Fibroblast of lung (primary cell): Measurements from ENCODE around the gene CFAP107. TPM values are rescaled to one million over a fixed set of nuclear protein-coding genes. Genes with fewer than 3 reads are reported as not detected.

ENCODE experiments used
- DNase-seq, 2 donors: peaks; one replicate each; pipeline versions ENCODE4 v3.0.0 to v3.0.0-alpha.2; 2010; ENCODE audit warnings: low read depth in 2 of 2
- H2AFZ ChIP-seq: 2 replicates; pipeline ENCODE4 v1.5.1; 2012; ENCODE audit warnings: low read length, control low read depth, inconsistent platforms
- H3K27ac ChIP-seq: 2 replicates; pipeline ENCODE4 v1.5.1; 2011; ENCODE audit warnings: low read length, control low read depth; ENCODE audit not compliant: insufficient read depth
- H3K27me3 ChIP-seq: 2 replicates; pipeline ENCODE4 v1.5.1; 2011; ENCODE audit warnings: mild to moderate bottlenecking, low read length; ENCODE audit not compliant: control insufficient read depth, insufficient read depth
- H3K36me3 ChIP-seq: 2 replicates; pipeline ENCODE4 v1.5.1; 2011; ENCODE audit warnings: low read length; ENCODE audit not compliant: control insufficient read depth, insufficient read depth
- H3K4me1 ChIP-seq: 2 replicates; pipeline ENCODE4 v1.5.1; 2011; ENCODE audit warnings: low read length; ENCODE audit not compliant: control insufficient read depth, insufficient read depth; ENCODE audit errors: extremely low read depth
- H3K4me2 ChIP-seq: 2 replicates; pipeline ENCODE4 v1.5.1; 2011; ENCODE audit warnings: low read length, control low read depth; ENCODE audit not compliant: insufficient read depth; ENCODE audit errors: extremely low read depth
- H3K4me3 ChIP-seq, 4 experiments: fragments of 200-600 bp in 1 of 4; sonication (generic) in 1 of 4; replicated peaks in 1 of 4; 2 replicates each; pipeline ENCODE4 v1.5.1; 2011 to 2016; ENCODE audit warnings: low read length in 4 of 4, low read depth in 3 of 4, mild to moderate bottlenecking in 3 of 4, control low read depth in 2 of 4, inconsistent platforms in 1 of 4, mixed read lengths in 1 of 4; ENCODE audit not compliant: insufficient read depth in 1 of 4; ENCODE audit errors: control extremely low read depth in 1 of 4
- H3K79me2 ChIP-seq: 2 replicates; pipeline ENCODE4 v1.5.1; 2012; ENCODE audit warnings: mild to moderate bottlenecking, low read length, inconsistent platforms; ENCODE audit not compliant: control insufficient read depth, insufficient read depth
- H3K9ac ChIP-seq: 2 replicates; pipeline ENCODE4 v1.5.1; 2011; ENCODE audit warnings: mild to moderate bottlenecking, low read length, control low read depth; ENCODE audit not compliant: insufficient read depth
- H3K9me3 ChIP-seq: 2 replicates; pipeline ENCODE4 v1.5.1; 2012; ENCODE audit warnings: low read depth, low read length; ENCODE audit not compliant: control insufficient read depth, insufficient read depth
- H4K20me1 ChIP-seq: 2 replicates; pipeline ENCODE4 v1.5.1; 2011; ENCODE audit warnings: low read length; ENCODE audit not compliant: control insufficient read depth, insufficient read depth; ENCODE audit errors: extremely low read depth
- EZH2 ChIP-seq: IDR thresholded peaks from 2 replicates; pipeline ENCODE4 v1.5.1; 2012; ENCODE audit warnings: low read length, control low read depth, mild to moderate bottlenecking; ENCODE audit errors: missing control alignments
- polyA plus RNA-seq, 2 donors: library from polyadenylated mRNA; depleted of rRNA in 1 of 2; stranded (reverse) in 1 of 2; unstranded in 1 of 2; fragments of >200 nt; gene quantifications; 2 replicates each; pipeline ENCODE4 v1.2.1, GENCODE V29; 2011 to 2012; ENCODE audit warnings: missing spikeins in 1 of 2
- total RNA-seq: library from RNA; depleted of rRNA; stranded (reverse); fragments of >200 nt; gene quantifications from 2 replicates; pipeline ENCODE4 v1.2.1, GENCODE V29; 2014
- TF ChIP-seq, protein P1 (sequence below), 2 donors: IDR thresholded peaks in 1 of 2; conservative IDR thresholded peaks in 1 of 2; 1 replicate in 1 of 2; 2 replicates in 1 of 2; pipeline ENCODE4 v1.5.1; 2011 to 2012; ENCODE audit warnings: low read length in 2 of 2, control low read depth in 1 of 2, inconsistent platforms in 1 of 2, low read depth in 1 of 2, mild to moderate bottlenecking in 1 of 2

Gene CFAP107
- total and polyA plus RNA-seq, 2 donors (not counting 1 experiment from before 2014, with no cell fraction given) = not detected

DNA sequence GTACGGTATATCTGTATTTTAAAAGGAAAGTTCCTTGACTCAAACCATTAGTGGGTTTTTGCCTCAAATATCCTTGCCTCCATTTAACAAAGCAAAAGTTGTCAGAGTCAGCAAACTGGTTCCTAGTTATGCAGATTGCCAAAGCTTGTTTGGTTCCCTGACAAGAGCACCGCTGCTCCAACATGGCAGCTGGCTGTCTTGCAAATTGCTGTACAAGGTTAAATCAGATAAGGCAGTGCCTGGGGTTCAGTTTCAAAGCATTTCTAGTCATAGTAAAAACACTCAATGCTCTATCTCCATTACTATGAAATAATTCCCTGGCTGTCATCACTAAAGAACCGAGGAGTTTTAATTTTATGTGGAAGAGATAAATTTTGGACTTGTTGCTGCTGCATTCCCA, 11.3 kb upstream of the CFAP107 start:
- no peaks in the 10 kb centered on the region for H3K27me3 ChIP-seq
- H3K36me3 ChIP-seq = no peaks in the 10 kb centered on the region

DNA sequence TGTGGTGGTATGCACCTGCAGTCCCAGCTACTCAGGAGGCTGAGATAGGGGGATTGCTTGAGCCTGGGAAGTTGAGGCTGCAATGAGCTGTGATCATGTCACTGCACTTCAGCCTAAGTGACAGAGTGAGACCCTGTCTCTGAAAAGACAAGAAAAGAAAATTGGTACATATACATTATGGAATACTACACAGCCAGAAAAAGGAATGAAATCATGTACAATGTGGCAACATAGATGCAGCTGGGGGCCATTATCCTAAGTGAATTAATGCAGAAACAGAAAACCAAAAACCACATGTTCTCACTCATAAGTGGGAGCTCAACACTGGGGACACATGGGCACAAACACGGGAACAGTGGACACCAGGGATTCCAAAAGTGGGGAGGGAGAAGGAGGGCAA, 7.1 kb upstream of the CFAP107 start:
- H3K36me3 ChIP-seq = no peaks in the 10 kb centered on the region
- no peak overlapping the region for H3K4me2 ChIP-seq
- H3K4me1 ChIP-seq = no peaks in the 10 kb centered on the region
- no peak overlapping the region for H3K4me3 ChIP-seq
- H3K27me3 ChIP-seq = no peaks in the 10 kb centered on the region
- H3K79me2 ChIP-seq = no peaks in the 10 kb centered on the region
- H2AFZ ChIP-seq = no peak overlapping the region
- TF ChIP-seq EZH2 = no peak
- TF ChIP-seq, protein P1, sequence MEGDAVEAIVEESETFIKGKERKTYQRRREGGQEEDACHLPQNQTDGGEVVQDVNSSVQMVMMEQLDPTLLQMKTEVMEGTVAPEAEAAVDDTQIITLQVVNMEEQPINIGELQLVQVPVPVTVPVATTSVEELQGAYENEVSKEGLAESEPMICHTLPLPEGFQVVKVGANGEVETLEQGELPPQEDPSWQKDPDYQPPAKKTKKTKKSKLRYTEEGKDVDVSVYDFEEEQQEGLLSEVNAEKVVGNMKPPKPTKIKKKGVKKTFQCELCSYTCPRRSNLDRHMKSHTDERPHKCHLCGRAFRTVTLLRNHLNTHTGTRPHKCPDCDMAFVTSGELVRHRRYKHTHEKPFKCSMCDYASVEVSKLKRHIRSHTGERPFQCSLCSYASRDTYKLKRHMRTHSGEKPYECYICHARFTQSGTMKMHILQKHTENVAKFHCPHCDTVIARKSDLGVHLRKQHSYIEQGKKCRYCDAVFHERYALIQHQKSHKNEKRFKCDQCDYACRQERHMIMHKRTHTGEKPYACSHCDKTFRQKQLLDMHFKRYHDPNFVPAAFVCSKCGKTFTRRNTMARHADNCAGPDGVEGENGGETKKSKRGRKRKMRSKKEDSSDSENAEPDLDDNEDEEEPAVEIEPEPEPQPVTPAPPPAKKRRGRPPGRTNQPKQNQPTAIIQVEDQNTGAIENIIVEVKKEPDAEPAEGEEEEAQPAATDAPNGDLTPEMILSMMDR (conservative IDR thresholded peaks at IDR 0.05 in 1 of 2, IDR thresholded peaks at IDR 0.05 in 1 of 2; ENCODE audit: low read depth in 1 of 2, low read length in 2 of 2) = no peak
- H3K9me3 ChIP-seq = no peaks in the 10 kb centered on the region
- no peak overlapping the region for H3K9ac ChIP-seq
- H4K20me1 ChIP-seq = no peaks in the 10 kb centered on the region
- no peak for DNase-seq
- no peak overlapping the region for H3K27ac ChIP-seq

More for the DNA sequence above, 11.3 kb upstream of the CFAP107 start:
- Histone ChIP-seq H3K79me2 (no peaks in the 10 kb centered on the region), H2AFZ (no peak overlapping the region), H3K9me3 (no peaks in the 10 kb centered on the region), H3K4me1 (no peaks in the 10 kb centered on the region), H3K9ac (no peak overlapping the region), H4K20me1 (no peaks in the 10 kb centered on the region), H3K4me3 (no peak overlapping the region), H3K4me2 (no peak overlapping the region), H3K27ac (no peak overlapping the region)
- TF ChIP-seq, protein P1 (conservative IDR thresholded peaks at IDR 0.05 in 1 of 2, IDR thresholded peaks at IDR 0.05 in 1 of 2; ENCODE audit: low read depth in 1 of 2, low read length in 2 of 2) = no peak
- TF ChIP-seq EZH2 = no peak
- no peak for DNase-seq

DNA sequence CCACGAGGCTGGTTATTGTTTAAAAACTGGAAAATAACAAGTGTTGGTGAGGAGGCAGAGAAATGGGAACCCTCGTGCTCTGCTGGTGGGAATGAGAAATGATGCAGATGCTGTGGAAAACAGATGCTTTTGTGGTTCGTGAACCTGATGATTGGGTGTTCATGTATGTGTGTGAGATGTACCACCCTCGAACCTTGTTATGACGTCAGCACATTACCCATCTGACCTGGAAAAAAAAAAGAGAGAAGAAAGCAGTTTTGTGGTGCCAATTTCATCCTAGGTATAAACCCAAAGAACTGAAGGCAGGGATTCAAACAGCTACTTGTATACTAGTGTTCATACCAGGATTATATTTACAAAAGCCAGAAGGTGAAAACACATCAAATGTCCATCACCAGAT, 6.4 kb upstream of the CFAP107 start:
- Histone ChIP-seq H3K79me2 (no peaks in the 10 kb centered on the region), H3K9me3 (no peaks in the 10 kb centered on the region), H3K36me3 (no peaks in the 10 kb centered on the region), H2AFZ (no peak overlapping the region), H3K27ac (no peak overlapping the region), H3K4me2 (no peak overlapping the region), H4K20me1 (no peaks in the 10 kb centered on the region), H3K4me3 (no peak overlapping the region), H3K27me3 (no peaks in the 10 kb centered on the region), H3K9ac (no peak overlapping the region), H3K4me1 (no peaks in the 10 kb centered on the region)
- DNase-seq = no peak
- no peak for TF ChIP-seq EZH2
- TF ChIP-seq, protein P1 (conservative IDR thresholded peaks at IDR 0.05 in 1 of 2, IDR thresholded peaks at IDR 0.05 in 1 of 2; ENCODE audit: low read depth in 1 of 2, low read length in 2 of 2) = no peak
